Measurements from ENCODE around the gene DBH.

DBH gene

GRCh38 chr9:133591985-133592384, 44.2 kb upstream of the DBH start:
- no peak overlapping the region for H3K4me3 ChIP-seq (ENCODE audit: low read depth, low read length)
- TF ChIP-seq CTCF (IDR thresholded peaks at IDR 0.05; ENCODE audit: low read depth, low read length), result no peak

- no peak for TF ChIP-seq CTCF (IDR thresholded peaks at IDR 0.05; ENCODE audit: low read depth, low read length)
- H3K4me3 ChIP-seq (ENCODE audit: low read depth, low read length), result no peak overlapping the region
Measured at GRCh38 chr9:133592731-133593409, 43.3 kb upstream of the DBH start.

GRCh38 chr9:133593587-133594253, 42.4 kb upstream of the DBH start:
- no peak for TF ChIP-seq CTCF (IDR thresholded peaks at IDR 0.05; ENCODE audit: low read depth, low read length)
- H3K4me3 ChIP-seq (ENCODE audit: low read depth, low read length), result no peak overlapping the region

- no peak overlapping the region for H3K4me3 ChIP-seq (ENCODE audit: low read depth, low read length)
- TF ChIP-seq CTCF (IDR thresholded peaks at IDR 0.05; ENCODE audit: low read depth, low read length), result no peak
Measured at GRCh38 chr9:133594310-133594709, 41.9 kb upstream of the DBH start.

- no peak overlapping the region for H3K4me3 ChIP-seq (ENCODE audit: low read depth, low read length)
- no peak for TF ChIP-seq CTCF (IDR thresholded peaks at IDR 0.05; ENCODE audit: low read depth, low read length)
Measured at GRCh38 chr9:133595910-133596309, 40.3 kb upstream of the DBH start.

GRCh38 chr9:133597316-133597957, 38.7 kb upstream of the DBH start:
- no peak for TF ChIP-seq CTCF (IDR thresholded peaks at IDR 0.05; ENCODE audit: low read depth, low read length)
- H3K4me3 ChIP-seq (ENCODE audit: low read depth, low read length), result no peak overlapping the region

GRCh38 chr9:133598978-133599377, 37.2 kb upstream of the DBH start:
- no peak for TF ChIP-seq CTCF (IDR thresholded peaks at IDR 0.05; ENCODE audit: low read depth, low read length)

More at GRCh38 chr9:133598978-133599377, 37.2 kb upstream of the DBH start:
- H3K4me3 ChIP-seq (ENCODE audit: low read depth, low read length), result no peak overlapping the region

Data from WI38 (cell line).